OCI-LY7 (cell line): ENCODE results near the gene B4GALNT4.

Experiments
- EZH2phosphoT487 ChIP-seq: fragments of 200-600 bp; sonication (generic); IDR thresholded peaks from 2 replicates; pipeline ENCODE4 v1.6.1; 2018; ENCODE audit warnings: low read depth, borderline replicate concordance, mild to moderate bottlenecking, mixed run types, antibody characterized with exemption, low read length, moderate library complexity, mixed read lengths
- TF ChIP-seq, protein P1 (sequence below): fragments of 200-600 bp; sonication (generic); conservative IDR thresholded peaks from 2 replicates; pipeline ENCODE4 v1.5.1; 2014; ENCODE audit warnings: mild to moderate bottlenecking, antibody characterized with exemption, low read length, moderate library complexity, mixed read lengths

- TF ChIP-seq, protein P1, sequence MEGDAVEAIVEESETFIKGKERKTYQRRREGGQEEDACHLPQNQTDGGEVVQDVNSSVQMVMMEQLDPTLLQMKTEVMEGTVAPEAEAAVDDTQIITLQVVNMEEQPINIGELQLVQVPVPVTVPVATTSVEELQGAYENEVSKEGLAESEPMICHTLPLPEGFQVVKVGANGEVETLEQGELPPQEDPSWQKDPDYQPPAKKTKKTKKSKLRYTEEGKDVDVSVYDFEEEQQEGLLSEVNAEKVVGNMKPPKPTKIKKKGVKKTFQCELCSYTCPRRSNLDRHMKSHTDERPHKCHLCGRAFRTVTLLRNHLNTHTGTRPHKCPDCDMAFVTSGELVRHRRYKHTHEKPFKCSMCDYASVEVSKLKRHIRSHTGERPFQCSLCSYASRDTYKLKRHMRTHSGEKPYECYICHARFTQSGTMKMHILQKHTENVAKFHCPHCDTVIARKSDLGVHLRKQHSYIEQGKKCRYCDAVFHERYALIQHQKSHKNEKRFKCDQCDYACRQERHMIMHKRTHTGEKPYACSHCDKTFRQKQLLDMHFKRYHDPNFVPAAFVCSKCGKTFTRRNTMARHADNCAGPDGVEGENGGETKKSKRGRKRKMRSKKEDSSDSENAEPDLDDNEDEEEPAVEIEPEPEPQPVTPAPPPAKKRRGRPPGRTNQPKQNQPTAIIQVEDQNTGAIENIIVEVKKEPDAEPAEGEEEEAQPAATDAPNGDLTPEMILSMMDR, result no peak
- no peak for TF ChIP-seq EZH2phosphoT487
Observed at GRCh38 chr11:360326-361280, 8.7 kb upstream of the B4GALNT4 start.
